WI38 (cell line): ENCODE data around the gene SLAMF1.

Experiments used
- H3K4me3 ChIP-seq: 2 replicates; pipeline ENCODE4 v1.5.1; 2011; ENCODE audit warnings: low read depth, mild to moderate bottlenecking, control low read depth, low read length
- CTCF ChIP-seq: IDR thresholded peaks from 2 replicates; pipeline ENCODE4 v1.5.1; 2012; ENCODE audit warnings: low read depth, mild to moderate bottlenecking, control low read depth, low read length

SLAMF1 gene

GRCh38 chr1:160606611-160607010 is 40.2 kb downstream of the SLAMF1 start:
- H3K4me3 ChIP-seq: no peak overlapping the region
- TF ChIP-seq CTCF: no peak

- H3K4me3 ChIP-seq: no peak overlapping the region
- no peak for TF ChIP-seq CTCF
These were observed 40.9 kb downstream of the SLAMF1 start for GRCh38 chr1:160605792-160606479.

GRCh38 chr1:160605205-160605604 is 41.6 kb downstream of the SLAMF1 start:
- no peak overlapping the region for H3K4me3 ChIP-seq

GRCh38 chr1:160597705-160598104 is 49.1 kb downstream of the SLAMF1 start:
- no peak overlapping the region for H3K4me3 ChIP-seq
- no peak for TF ChIP-seq CTCF

More at GRCh38 chr1:160605205-160605604, 41.6 kb downstream of the SLAMF1 start:
- no peak for TF ChIP-seq CTCF

GRCh38 chr1:160597051-160597450 is 49.8 kb downstream of the SLAMF1 start:
- no peak for TF ChIP-seq CTCF

GRCh38 chr1:160590488-160590887 is 56.4 kb downstream of the SLAMF1 start:
- H3K4me3 ChIP-seq: no peak overlapping the region
- TF ChIP-seq CTCF: no peak

More at GRCh38 chr1:160597051-160597450, 49.8 kb downstream of the SLAMF1 start:
- no peak overlapping the region for H3K4me3 ChIP-seq

- TF ChIP-seq CTCF: no peak
- no peak overlapping the region for H3K4me3 ChIP-seq
These were observed 58.4 kb downstream of the SLAMF1 start for GRCh38 chr1:160588468-160588867.
